Measurements from ENCODE around the gene COQ8A.
"Not testable (repeated sequence)": the region's sequence is repeated elsewhere in the genome, so short reads cannot be mapped to it uniquely, and the experiment has no call there.

COQ8A gene

GRCh38 chr1:226929260-226930111 lies 10.6 kb upstream of the COQ8A start:
- DNase-seq = not testable (repeated sequence)

- DNase-seq = no peak
Observed at GRCh38 chr1:226934483-226935237, 5.4 kb upstream of the COQ8A start.

- DNase-seq = no peak
Observed at GRCh38 chr1:226937940-226938725, 2.0 kb upstream of the COQ8A start.

- DNase-seq = no peak
Observed at GRCh38 chr1:226938903-226939437, 1.1 kb upstream of the COQ8A start.

GRCh38 chr1:226939438-226940028 lies 561 bp upstream of the COQ8A start:
- DNase-seq = peak; percentile 27 to 56

GRCh38 chr1:226940806-226941067 lies 643 bp downstream of the COQ8A start:
- no peak for DNase-seq

GRCh38 chr1:226942392-226942791 lies 2.3 kb downstream of the COQ8A start:
- no peak for DNase-seq

- DNase-seq = no peak
Observed at GRCh38 chr1:226943156-226943555, 3.1 kb downstream of the COQ8A start.

- no peak for DNase-seq
Observed at GRCh38 chr1:226943927-226944326, 3.8 kb downstream of the COQ8A start.

- peak in 1 of 2 experiments; percentile 14 for DNase-seq
Observed at GRCh38 chr1:226945106-226945857, 5.2 kb downstream of the COQ8A start.

GRCh38 chr1:226945858-226946245 lies 5.8 kb downstream of the COQ8A start:
- no peak for DNase-seq

- DNase-seq = no peak
Observed at GRCh38 chr1:226946285-226946684, 6.2 kb downstream of the COQ8A start.

GRCh38 chr1:226946841-226947240 lies 6.7 kb downstream of the COQ8A start:
- DNase-seq = no peak

GRCh38 chr1:226948051-226948450 lies 8.0 kb downstream of the COQ8A start:
- no peak for DNase-seq

- no peak for DNase-seq
Observed at GRCh38 chr1:226948480-226948879, 8.4 kb downstream of the COQ8A start.

GRCh38 chr1:226948996-226949395 lies 8.9 kb downstream of the COQ8A start:
- no peak for DNase-seq

GRCh38 chr1:226949401-226949800 lies 9.3 kb downstream of the COQ8A start:
- no peak for DNase-seq

GRCh38 chr1:226950316-226950715 lies 10.2 kb downstream of the COQ8A start:
- no peak for DNase-seq

- DNase-seq = no peak
Observed at GRCh38 chr1:226950871-226951270, 10.8 kb downstream of the COQ8A start.

- no peak for DNase-seq
Observed at GRCh38 chr1:226951286-226952117, 11.4 kb downstream of the COQ8A start.

GRCh38 chr1:226952118-226952441 lies 12.0 kb downstream of the COQ8A start:
- DNase-seq = no peak
